Panc1 (cell line): ENCODE data around the gene KATNAL2. TPM values are rescaled to one million over a fixed set of nuclear protein-coding genes. Genes with fewer than 3 reads are reported as not detected.
A peak's percentile ranks its signal among the peaks of the same experiment; 100 is the strongest.

Experiments used
- ATAC-seq: fragments of 200-7000 bp; cut with Tn5 transposase; 2 replicates; pipeline ENCODE4 v1.9.1; 2020; ENCODE audit warnings: mild to moderate bottlenecking, moderate library complexity
- BruUV-seq: library from RNA; stranded (reverse); fragments of 400-500 nt; replicated peaks from 2 replicates; lab custom pipeline; 2021; lab: Mats Ljungman, UMichigan
- CTCF ChIA-PET: fragments of 300-600 bp; sonication (Branson Sonifier 250); formaldehyde crosslinking; loops from one replicate; lab custom pipeline; 2022; ENCODE audit warnings: antibody characterized with exemption; lab: Charles Lee
- POLR2A ChIA-PET: fragments of 300-600 bp; sonication (Branson Sonifier 250); formaldehyde crosslinking; loops from one replicate; lab custom pipeline; 2022; ENCODE audit warnings: antibody characterized with exemption; lab: Charles Lee
- DNase-seq: peaks from one replicate; pipeline ENCODE4 v3.0.0-alpha.2; 2010; ENCODE audit warnings: low read depth, low spot score
- H3K27ac ChIP-seq: 2 replicates; pipeline ENCODE4 v1.5.1; 2011; ENCODE audit warnings: mild to moderate bottlenecking, low read length, inconsistent platforms
- H3K27me3 ChIP-seq: fragments of 200-500 bp; sonication (Bioruptor generic); 2 replicates; pipeline ENCODE4 v1.6.0; 2014; ENCODE audit warnings: low read length, inconsistent platforms; ENCODE audit not compliant: control insufficient read depth, insufficient read depth
- H3K36me3 ChIP-seq: fragments of 200-500 bp; sonication (Bioruptor generic); 2 replicates; pipeline ENCODE4 v1.5.1; 2014; ENCODE audit warnings: inconsistent platforms, mild to moderate bottlenecking, low read length, moderate library complexity; ENCODE audit not compliant: control insufficient read depth, insufficient read depth
- H3K4me1 ChIP-seq: 2 replicates; pipeline ENCODE4 v1.5.1; 2011; ENCODE audit warnings: inconsistent platforms, mild to moderate bottlenecking, low read length, moderate library complexity; ENCODE audit not compliant: control insufficient read depth, insufficient read depth
- H3K4me3 ChIP-seq, 2 experiments: 2 replicates each; pipeline ENCODE4 v1.5.1; 2011 to 2012; ENCODE audit warnings: low read depth in 2 of 2, low read length in 2 of 2, mild to moderate bottlenecking in 2 of 2, inconsistent platforms in 1 of 2, moderate library complexity in 1 of 2
- H3K9me3 ChIP-seq: fragments of 200-500 bp; sonication (Bioruptor generic); 2 replicates; pipeline ENCODE4 v1.5.1; 2014; ENCODE audit warnings: low read depth, mild to moderate bottlenecking, inconsistent platforms, low read length, moderate library complexity; ENCODE audit not compliant: control insufficient read depth, insufficient read depth
- CTCF ChIP-seq: fragments of 450-650 bp; IDR thresholded peaks from 2 replicates; pipeline ENCODE4 v1.5.1; 2017; ENCODE audit warnings: mild to moderate bottlenecking
- POLR2AphosphoS5 ChIP-seq: IDR thresholded peaks from 2 replicates; pipeline ENCODE4 v1.6.1; 2012; ENCODE audit warnings: mild to moderate bottlenecking, low read depth, low read length, moderate library complexity
- SIN3A ChIP-seq: IDR thresholded peaks from 2 replicates; pipeline ENCODE4 v1.6.1; 2012; ENCODE audit warnings: low read depth, mild to moderate bottlenecking, low read length, moderate library complexity, borderline replicate concordance; ENCODE audit not compliant: insufficient read depth
- TCF7L2 ChIP-seq: IDR thresholded peaks from 2 replicates; pipeline ENCODE4 v1.6.1; 2011; ENCODE audit warnings: mild to moderate bottlenecking, low read depth, low read length, inconsistent platforms
- in situ Hi-C: cut with HindIII; loops from 2 replicates; pipeline ENCODE4 v1.10.0; 2016; ENCODE audit warnings: low sequenced_read_pairs, low pct_unique_long_range_greater_than_20kb
- intact Hi-C: fragments of 100-400 bp; cut with micrococcal nuclease; formaldehyde crosslinking; loops from one replicate; pipeline ENCODE4 v1.10.0; 2022; ENCODE audit not compliant: unreplicated experiment
- total RNA-seq: library from RNA; stranded (reverse); gene quantifications from one replicate; pipeline ENCODE4 v1.2.1, GENCODE V29; 2021; ENCODE audit not compliant: unreplicated experiment
- TF ChIP-seq, protein P1 (sequence below), 2 experiments: IDR thresholded peaks; 2 replicates each; pipeline ENCODE4 v1.6.1; 2011 to 2012; ENCODE audit warnings: low read depth in 2 of 2, control low read depth in 1 of 2, low read length in 1 of 2, mild to moderate bottlenecking in 1 of 2, moderate library complexity in 1 of 2; ENCODE audit not compliant: insufficient read depth in 1 of 2

The KATNAL2 gene
- total RNA-seq, 1 experiment from 2014 or later = 2.6 TPM

DNA sequence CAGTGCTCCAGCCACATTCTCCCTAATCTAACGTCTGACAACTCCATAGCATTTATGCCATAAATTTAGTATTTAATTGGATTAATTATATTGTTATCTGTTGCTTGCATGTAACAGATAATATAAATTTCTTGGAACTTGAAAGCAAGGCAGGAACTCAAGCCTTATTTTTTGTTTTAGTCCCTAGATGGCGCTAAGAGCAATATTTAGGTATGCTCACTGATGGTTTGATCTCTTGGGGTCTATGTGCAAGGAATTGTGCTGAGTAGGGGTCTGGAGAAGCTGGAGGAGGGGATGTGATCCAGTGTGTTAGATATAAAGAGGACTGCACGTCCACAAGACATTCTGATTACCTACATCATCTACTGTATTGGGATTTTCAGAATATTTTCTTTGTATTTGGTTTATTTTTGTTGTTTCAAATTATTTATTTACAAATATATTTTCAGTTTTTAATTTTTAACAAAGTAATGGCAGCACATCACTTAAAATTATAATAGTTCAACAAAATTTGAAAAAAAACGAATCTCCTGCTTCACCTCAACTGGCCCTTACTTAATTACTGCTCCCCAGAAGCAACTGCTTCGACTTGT, 32.8 kb downstream of the KATNAL2 start:
- no peak for TF ChIP-seq TCF7L2
- TF ChIP-seq CTCF = peak; percentile 63

GRCh38 chr18:46953195-46953594, 35.8 kb downstream of the KATNAL2 start:
- BruUV-seq = no TSS peak
- Histone ChIP-seq H3K27ac (no peak overlapping the region), H3K9me3 (no peaks in the 10 kb centered on the region), H3K4me3 (no peak overlapping the region), H3K27me3 (no peaks in the 10 kb centered on the region), H3K36me3 (no peaks in the 10 kb centered on the region), H3K4me1 (no peaks in the 10 kb centered on the region)
- TF ChIP-seq TCF7L2 (no peak), CTCF (no peak), POLR2AphosphoS5 (no peak), SIN3A (no peak)
- TF ChIP-seq, protein P1, sequence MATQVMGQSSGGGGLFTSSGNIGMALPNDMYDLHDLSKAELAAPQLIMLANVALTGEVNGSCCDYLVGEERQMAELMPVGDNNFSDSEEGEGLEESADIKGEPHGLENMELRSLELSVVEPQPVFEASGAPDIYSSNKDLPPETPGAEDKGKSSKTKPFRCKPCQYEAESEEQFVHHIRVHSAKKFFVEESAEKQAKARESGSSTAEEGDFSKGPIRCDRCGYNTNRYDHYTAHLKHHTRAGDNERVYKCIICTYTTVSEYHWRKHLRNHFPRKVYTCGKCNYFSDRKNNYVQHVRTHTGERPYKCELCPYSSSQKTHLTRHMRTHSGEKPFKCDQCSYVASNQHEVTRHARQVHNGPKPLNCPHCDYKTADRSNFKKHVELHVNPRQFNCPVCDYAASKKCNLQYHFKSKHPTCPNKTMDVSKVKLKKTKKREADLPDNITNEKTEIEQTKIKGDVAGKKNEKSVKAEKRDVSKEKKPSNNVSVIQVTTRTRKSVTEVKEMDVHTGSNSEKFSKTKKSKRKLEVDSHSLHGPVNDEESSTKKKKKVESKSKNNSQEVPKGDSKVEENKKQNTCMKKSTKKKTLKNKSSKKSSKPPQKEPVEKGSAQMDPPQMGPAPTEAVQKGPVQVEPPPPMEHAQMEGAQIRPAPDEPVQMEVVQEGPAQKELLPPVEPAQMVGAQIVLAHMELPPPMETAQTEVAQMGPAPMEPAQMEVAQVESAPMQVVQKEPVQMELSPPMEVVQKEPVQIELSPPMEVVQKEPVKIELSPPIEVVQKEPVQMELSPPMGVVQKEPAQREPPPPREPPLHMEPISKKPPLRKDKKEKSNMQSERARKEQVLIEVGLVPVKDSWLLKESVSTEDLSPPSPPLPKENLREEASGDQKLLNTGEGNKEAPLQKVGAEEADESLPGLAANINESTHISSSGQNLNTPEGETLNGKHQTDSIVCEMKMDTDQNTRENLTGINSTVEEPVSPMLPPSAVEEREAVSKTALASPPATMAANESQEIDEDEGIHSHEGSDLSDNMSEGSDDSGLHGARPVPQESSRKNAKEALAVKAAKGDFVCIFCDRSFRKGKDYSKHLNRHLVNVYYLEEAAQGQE (IDR thresholded peaks at IDR 0.05; ENCODE audit: insufficient read depth in 1 of 2, low read depth in 2 of 2, low read length in 1 of 2) = no peak
- DNase-seq = no peak
- no peak for ATAC-seq
- CTCF ChIA-PET = no interaction called here
- in situ Hi-C loops (no loop called here), intact Hi-C loops (no loop called here)
- POLR2A ChIA-PET = no interaction called here

More for the DNA sequence above, 32.8 kb downstream of the KATNAL2 start:
- ChIA-PET CTCF (no interaction called here), POLR2A (no interaction called here)
- no TSS peak for BruUV-seq
- H3K4me1 ChIP-seq = no peaks in the 10 kb centered on the region
- H3K27me3 ChIP-seq = no peaks in the 10 kb centered on the region
- H3K27ac ChIP-seq = no peak overlapping the region
- H3K4me3 ChIP-seq = no peak overlapping the region
- ATAC-seq (no peak), DNase-seq (no peak)
- intact Hi-C loops (no loop called here), in situ Hi-C loops (no loop called here)
- H3K9me3 ChIP-seq = no peaks in the 10 kb centered on the region
- no peaks in the 10 kb centered on the region for H3K36me3 ChIP-seq
